ENCODE measurements around the gene SLC17A2. TPM values are rescaled to one million over a fixed set of nuclear protein-coding genes. Genes with fewer than 3 reads are reported as not detected.
"Not testable (repeated sequence)": the region's sequence is repeated elsewhere in the genome, so short reads cannot be mapped to it uniquely, and the experiment has no call there.

Gene SLC17A2
- polyA plus RNA-seq, 6 donors from 2014 or later: not detected

DNA sequence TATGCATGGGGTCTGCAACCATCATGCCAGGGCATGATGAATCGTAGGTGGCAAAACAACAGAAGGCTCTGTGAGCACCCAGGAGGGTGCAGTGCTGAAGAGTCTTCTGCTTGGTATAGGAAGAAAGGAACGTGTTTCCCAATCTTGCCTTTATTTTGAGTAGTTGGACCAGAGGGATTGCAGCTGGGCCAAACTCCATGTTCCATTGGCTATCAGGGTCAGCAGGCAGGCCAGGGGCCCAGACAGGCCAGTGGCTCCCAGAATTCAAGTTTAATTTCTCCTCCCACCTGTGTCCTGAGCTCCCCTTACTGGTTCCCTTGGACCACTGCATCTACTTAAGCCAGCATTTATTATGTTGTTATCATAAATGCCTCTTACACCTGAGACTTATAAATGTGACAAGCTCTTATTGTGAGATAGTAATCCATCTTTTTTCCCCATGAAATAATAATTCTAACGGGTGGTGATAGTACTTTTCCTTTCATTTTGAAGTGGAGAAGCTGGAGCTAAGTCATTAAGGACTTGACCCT, 31.2 kb upstream of the SLC17A2 start:
- no peak for DNase-seq
- Mint-ChIP-seq H3K9me3 (no peaks in the 10 kb centered on the region), H3K4me3 (peak overlapping the region; percentile 92 to 100 (median 98)), H3K27ac (peak overlapping the region; percentile 95 to 100 (median 99)), H3K4me1 (peaks cover 70 to 74% (median 73%) of the 10 kb centered on the region in 3 donors), H3K36me3 (peaks cover 10 to 26% of the 10 kb centered on the region in 2 donors), H3K27me3 (no peaks in the 10 kb centered on the region)
- no peak for ATAC-seq (ENCODE audit: low read depth in 2 of 2)

DNA sequence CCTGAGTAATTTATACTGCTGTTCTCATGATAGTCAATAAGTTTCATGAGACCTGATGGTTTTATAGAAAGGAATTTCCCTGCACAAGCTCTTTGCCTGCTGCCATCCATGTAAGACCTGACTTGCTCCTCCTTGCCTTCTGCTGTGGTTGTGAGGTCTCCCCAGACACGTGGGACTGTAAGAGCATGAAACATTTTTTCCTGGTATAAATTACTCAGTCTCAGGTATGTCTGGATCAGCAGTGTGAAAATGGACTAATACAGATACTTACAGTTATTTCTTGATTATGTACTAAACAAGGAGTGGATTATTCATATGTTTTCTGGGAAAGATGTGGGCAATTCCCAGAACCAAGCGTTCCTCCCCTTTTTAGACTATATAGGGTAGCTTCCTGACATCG, 30.2 kb upstream of the SLC17A2 start:
- Mint-ChIP-seq H3K9me3 (no peaks in the 10 kb centered on the region), H3K27me3 (no peaks in the 10 kb centered on the region), H3K4me3 (peak overlapping the region in 5 of 8 donors; percentile 72 to 100 (median 99)), H3K4me1 (peaks cover 63 to 66% (median 63%) of the 10 kb centered on the region in 3 donors), H3K27ac (peak overlapping the region in 5 of 6 donors; percentile 62 to 100 (median 99)), H3K36me3 (peaks cover 6 to 20% of the 10 kb centered on the region in 2 donors)
- ATAC-seq (ENCODE audit: low read depth in 2 of 2): no peak
- DNase-seq: no peak

DNA sequence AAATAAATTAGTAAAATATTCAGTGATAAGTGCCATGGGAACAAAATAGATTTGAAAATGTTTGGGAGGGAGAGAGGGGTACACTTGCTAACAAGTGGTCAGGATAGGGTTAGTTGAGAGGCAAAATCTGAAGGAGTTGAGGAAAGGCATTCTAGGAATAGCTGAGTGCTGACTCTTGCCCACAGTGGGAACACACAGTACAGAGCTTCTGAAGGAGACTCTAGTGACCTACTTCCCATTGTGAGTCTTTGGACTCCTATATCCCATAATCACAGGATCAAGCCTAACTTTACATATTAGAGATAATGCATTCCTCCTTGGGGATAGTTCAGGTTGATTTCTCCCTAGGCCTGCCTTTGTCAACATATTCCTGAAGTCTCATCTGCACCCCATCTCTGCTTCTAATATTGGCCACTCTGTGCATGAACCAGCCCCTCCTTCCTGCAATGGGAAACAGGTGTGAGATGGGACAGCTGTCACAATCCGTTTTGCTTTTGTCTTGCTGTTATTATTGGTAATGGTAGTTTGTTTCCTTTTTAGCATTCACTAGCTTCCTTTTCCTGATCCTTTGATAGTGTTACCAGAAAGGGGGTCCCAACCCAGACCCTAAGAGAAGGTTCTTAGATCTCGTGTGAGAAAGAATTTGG, 29.5 kb upstream of the SLC17A2 start:
- Mint-ChIP-seq H3K27me3 (no peaks in the 10 kb centered on the region), H3K9me3 (no peaks in the 10 kb centered on the region), H3K36me3 (peaks cover 6 to 20% of the 10 kb centered on the region in 2 donors), H3K27ac (peak overlapping the region in 5 of 6 donors; percentile 42 to 99 (median 79)), H3K4me1 (peaks cover 57 to 63% (median 59%) of the 10 kb centered on the region in 3 donors), H3K4me3 (peak overlapping the region; percentile 17 to 99 (median 62))
- ATAC-seq (ENCODE audit: low read depth in 2 of 2) (no peak), DNase-seq (no peak)

GRCh38 chr6:25958700-25959162, 28.2 kb upstream of the SLC17A2 start:
- H3K4me1 Mint-ChIP-seq: peaks cover 45 to 51% (median 47%) of the 10 kb centered on the region in 3 donors
- no peaks in the 10 kb centered on the region for H3K9me3 Mint-ChIP-seq
- peak overlapping the region in 7 of 8 donors; percentile 44 to 99 (median 69) for H3K4me3 Mint-ChIP-seq
- H3K27ac Mint-ChIP-seq: peak overlapping the region; percentile 20 to 85 (median 71)
- peaks cover 0 to 12% of the 10 kb centered on the region in 2 donors for H3K36me3 Mint-ChIP-seq
- no peaks in the 10 kb centered on the region for H3K27me3 Mint-ChIP-seq
- DNase-seq (no peak), ATAC-seq (ENCODE audit: low read depth in 2 of 2) (no peak)

GRCh38 chr6:25956226-25956625, 25.7 kb upstream of the SLC17A2 start:
- H3K36me3 Mint-ChIP-seq: no peaks in the 10 kb centered on the region
- no peaks in the 10 kb centered on the region for H3K9me3 Mint-ChIP-seq
- H3K4me1 Mint-ChIP-seq: peaks cover 32 to 33% (median 32%) of the 10 kb centered on the region in 3 donors
- H3K4me3 Mint-ChIP-seq: peak overlapping the region in 1 of 8 donors; percentile 15
- no peaks in the 10 kb centered on the region for H3K27me3 Mint-ChIP-seq
- ATAC-seq (ENCODE audit: low read depth in 2 of 2): no peak
- DNase-seq: no peak
- H3K27ac Mint-ChIP-seq: no peak overlapping the region

- DNase-seq (no peak), ATAC-seq (ENCODE audit: low read depth in 2 of 2) (no peak)
- no peaks in the 10 kb centered on the region for H3K27me3 Mint-ChIP-seq
- peaks cover 0 to 7% (median 3%) of the 10 kb centered on the region in 7 donors for H3K9me3 Mint-ChIP-seq
- H3K27ac Mint-ChIP-seq: no peak overlapping the region
- H3K36me3 Mint-ChIP-seq: peaks cover 0 to 4% of the 10 kb centered on the region in 2 donors
- H3K4me1 Mint-ChIP-seq: peaks cover 18 to 22% (median 18%) of the 10 kb centered on the region in 3 donors
- no peak overlapping the region for H3K4me3 Mint-ChIP-seq
Measured at GRCh38 chr6:25954756-25955155, 24.3 kb upstream of the SLC17A2 start.

GRCh38 chr6:25953733-25954132, 23.2 kb upstream of the SLC17A2 start:
- H3K27ac Mint-ChIP-seq: peak overlapping the region in 1 of 6 donors; percentile 13
- peaks cover 0 to 4% of the 10 kb centered on the region in 2 donors for H3K36me3 Mint-ChIP-seq
- peaks cover 7 to 12% (median 9%) of the 10 kb centered on the region in 3 donors for H3K4me1 Mint-ChIP-seq
- H3K27me3 Mint-ChIP-seq: no peaks in the 10 kb centered on the region
- ATAC-seq (ENCODE audit: low read depth in 2 of 2) (no peak), DNase-seq (no peak)
- H3K4me3 Mint-ChIP-seq: no peak overlapping the region
- H3K9me3 Mint-ChIP-seq: peaks cover 0 to 10% (median 3%) of the 10 kb centered on the region in 7 donors

DNA sequence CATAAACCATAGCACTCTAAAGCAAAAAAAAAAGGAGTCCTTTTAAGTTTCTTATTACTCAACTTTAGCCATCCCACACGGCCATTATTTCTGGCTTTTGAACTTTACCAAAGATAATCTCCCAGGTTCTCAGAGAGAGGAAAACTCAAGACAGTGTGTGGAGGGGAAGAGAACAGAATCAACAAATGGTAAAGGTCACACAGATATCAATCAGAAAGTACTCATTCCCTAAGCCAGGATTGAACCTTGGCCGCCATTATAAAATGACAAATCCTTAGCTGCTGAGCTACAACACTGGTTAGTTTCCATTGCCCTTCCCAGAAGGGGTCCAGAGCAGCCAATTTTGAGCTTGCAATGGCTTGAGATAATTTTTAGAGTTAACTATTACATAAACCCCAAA, 22.0 kb upstream of the SLC17A2 start:
- DNase-seq (no peak), ATAC-seq (ENCODE audit: low read depth in 2 of 2) (no peak)
- Mint-ChIP-seq H3K4me3 (no peak overlapping the region), H3K4me1 (peaks cover 0 to 4% (median 0%) of the 10 kb centered on the region in 3 donors), H3K27ac (no peak overlapping the region), H3K27me3 (no peaks in the 10 kb centered on the region), H3K36me3 (peaks cover 0 to 4% of the 10 kb centered on the region in 2 donors), H3K9me3 (peaks cover 0 to 10% (median 3%) of the 10 kb centered on the region in 7 donors)

- no peak for ATAC-seq (ENCODE audit: low read depth in 2 of 2)
- no peak overlapping the region for H3K4me3 Mint-ChIP-seq
- H3K27ac Mint-ChIP-seq: no peak overlapping the region
Measured at GRCh38 chr6:25951296-25952032, 21.0 kb upstream of the SLC17A2 start.

DNA sequence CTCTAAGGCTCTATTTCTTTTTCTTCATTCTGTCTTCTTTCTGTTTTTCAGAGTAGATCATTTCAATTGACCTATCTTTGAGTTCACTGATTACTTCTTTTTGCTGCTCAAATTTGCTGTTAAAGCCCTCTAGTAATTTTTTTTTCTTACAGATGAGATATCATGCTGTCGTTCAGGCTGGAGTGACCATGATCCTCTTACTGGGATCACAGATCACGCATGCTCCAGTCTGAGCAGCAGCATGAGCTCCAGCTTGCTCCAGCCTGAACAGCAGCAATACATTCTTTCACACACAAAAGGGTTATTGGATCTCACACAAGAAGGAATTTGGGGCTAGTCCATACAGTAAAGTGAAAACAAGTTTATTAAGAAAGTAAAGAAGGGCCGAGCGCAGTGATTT, 19.8 kb upstream of the SLC17A2 start:
- H3K36me3 Mint-ChIP-seq: peaks cover 0 to 4% of the 10 kb centered on the region in 2 donors
- ATAC-seq (ENCODE audit: low read depth in 2 of 2): no peak
- no peak overlapping the region for H3K4me3 Mint-ChIP-seq
- H3K4me1 Mint-ChIP-seq: peaks cover 4 to 15% (median 6%) of the 10 kb centered on the region in 3 donors
- H3K9me3 Mint-ChIP-seq: peaks cover 4 to 18% (median 8%) of the 10 kb centered on the region in 7 donors
- no peak for DNase-seq
- H3K27me3 Mint-ChIP-seq: no peaks in the 10 kb centered on the region
- peak overlapping the region in 1 of 6 donors; percentile 79 for H3K27ac Mint-ChIP-seq

More at GRCh38 chr6:25951296-25952032, 21.0 kb upstream of the SLC17A2 start:
- Mint-ChIP-seq H3K4me1 (peaks cover 3 to 13% (median 5%) of the 10 kb centered on the region in 3 donors), H3K36me3 (peaks cover 0 to 4% of the 10 kb centered on the region in 2 donors), H3K27me3 (no peaks in the 10 kb centered on the region), H3K9me3 (peaks cover 0 to 10% (median 3%) of the 10 kb centered on the region in 7 donors)
- DNase-seq: no peak

DNA sequence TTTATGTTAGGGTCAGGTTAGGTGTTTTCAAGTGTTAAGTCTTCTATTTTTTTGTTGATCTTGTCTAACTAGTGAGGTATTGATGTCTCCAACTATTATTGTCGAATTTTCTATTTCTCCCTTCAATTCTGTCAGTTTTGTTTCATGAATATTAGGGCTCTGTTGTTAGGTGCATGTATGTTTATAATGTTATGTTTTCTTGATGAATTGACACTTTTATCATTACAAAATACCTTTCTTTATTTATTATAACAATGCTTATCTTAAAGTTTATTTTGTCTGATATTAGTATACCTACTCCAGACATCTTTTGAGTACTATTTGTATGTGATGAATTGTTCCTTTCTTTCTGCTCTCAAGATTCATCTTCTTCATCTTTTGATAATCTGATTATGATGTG, 19.2 kb upstream of the SLC17A2 start:
- no peaks in the 10 kb centered on the region for H3K27me3 Mint-ChIP-seq
- H3K4me1 Mint-ChIP-seq: peaks cover 4 to 15% (median 6%) of the 10 kb centered on the region in 3 donors
- ATAC-seq (ENCODE audit: low read depth in 2 of 2) (no peak), DNase-seq (no peak)
- peaks cover 4 to 22% (median 9%) of the 10 kb centered on the region in 7 donors for H3K9me3 Mint-ChIP-seq
- no peak overlapping the region for H3K27ac Mint-ChIP-seq
- H3K4me3 Mint-ChIP-seq: no peak overlapping the region
- peaks cover 0 to 4% of the 10 kb centered on the region in 2 donors for H3K36me3 Mint-ChIP-seq

GRCh38 chr6:25947492-25947891, 17.0 kb upstream of the SLC17A2 start:
- Mint-ChIP-seq H3K9me3 (peaks cover 4 to 22% (median 9%) of the 10 kb centered on the region in 7 donors), H3K4me1 (peaks cover 4 to 20% (median 6%) of the 10 kb centered on the region in 3 donors), H3K4me3 (peak overlapping the region in 1 of 8 donors; percentile 1)
- H3K27ac Mint-ChIP-seq; DNase-seq; H3K27me3 Mint-ChIP-seq; ATAC-seq (ENCODE audit: low read depth in 2 of 2); H3K36me3 Mint-ChIP-seq: not testable (repeated sequence)

- Mint-ChIP-seq H3K4me3 (no peak overlapping the region), H3K36me3 (peaks cover 0 to 4% of the 10 kb centered on the region in 2 donors), H3K4me1 (peaks cover 4 to 22% (median 6%) of the 10 kb centered on the region in 3 donors), H3K27me3 (no peaks in the 10 kb centered on the region), H3K9me3 (peaks cover 4 to 22% (median 9%) of the 10 kb centered on the region in 7 donors), H3K27ac (peak overlapping the region in 1 of 6 donors; percentile 4)
- DNase-seq: no peak
- ATAC-seq (ENCODE audit: low read depth in 2 of 2): no peak
Measured at GRCh38 chr6:25946631-25947030, 16.1 kb upstream of the SLC17A2 start.
